ENCODE measurements around the gene SARM1.
A peak's percentile ranks its signal among the peaks of the same experiment; 100 is the strongest.

SARM1 gene

GRCh38 chr17:28326114-28326513 lies 45.4 kb upstream of the SARM1 start:
- no peak overlapping the region for H3K4me2 ChIP-seq (ENCODE audit: insufficient read depth, low read length, poor library complexity, severe bottlenecking)
- no peak overlapping the region for H2AFZ ChIP-seq (ENCODE audit: low read length)
- H2BK15ac ChIP-seq (ENCODE audit: low read length) = no peak overlapping the region
- WGBS, 2 donors (ENCODE audit: extremely low coverage in 2 of 2, insufficient read length in 2 of 2, insufficient replicate concordance in 1 of 2) = no CpG with 5 or more reads among the region's 7 CpGs
- no peak overlapping the region for H2AK5ac ChIP-seq (ENCODE audit: low read depth, low read length)
- H4K8ac ChIP-seq (ENCODE audit: low read depth, low read length) = no peak overlapping the region
- H2BK12ac ChIP-seq (ENCODE audit: low read length) = no peak overlapping the region
- no peak overlapping the region for H3K4me3 ChIP-seq (ENCODE audit: low read length in 2 of 2)
- no peaks in the 10 kb centered on the region for H3K27me3 ChIP-seq (ENCODE audit: control insufficient read depth in 3 of 3, insufficient read depth in 3 of 3, low read depth in 1 of 3, low read length in 3 of 3)
- H3K9ac ChIP-seq (ENCODE audit: low read depth, low read length, poor library complexity) = no peak overlapping the region
- no peak for DNase-seq (ENCODE audit: low spot score)
- peaks cover 0 to 1% of the 10 kb centered on the region in 2 donors for H3K9me3 ChIP-seq (replicated peaks in 1 of 2; ENCODE audit: control insufficient read depth in 2 of 2, insufficient read depth in 1 of 2, low read depth in 1 of 2, low read length in 2 of 2)
- peaks cover 24 to 90% of the 10 kb centered on the region in 2 donors for H3K36me3 ChIP-seq (replicated peaks in 1 of 2; ENCODE audit: control insufficient read depth in 2 of 2, insufficient read depth in 2 of 2, low read length in 2 of 2)
- H3K27ac ChIP-seq (replicated peaks; ENCODE audit: low read length) = no peak overlapping the region
- no peak overlapping the region for H3K4ac ChIP-seq (ENCODE audit: low read length)
- H3K23ac ChIP-seq (ENCODE audit: low read depth, low read length, poor library complexity) = no peak overlapping the region
- H2BK5ac ChIP-seq (ENCODE audit: low read length) = no peak overlapping the region
- H2BK120ac ChIP-seq (ENCODE audit: low read depth, low read length) = no peak overlapping the region
- H3K18ac ChIP-seq (ENCODE audit: low read length) = no peak overlapping the region
- H3K4me1 ChIP-seq (ENCODE audit: control insufficient read depth in 2 of 2, insufficient read depth in 1 of 2, low read depth in 1 of 2, low read length in 2 of 2) = peaks cover 13 to 19% of the 10 kb centered on the region in 2 donors
- peaks cover 2% of the 10 kb centered on the region for H3K79me1 ChIP-seq (ENCODE audit: low read depth, low read length)
- no peak overlapping the region for H3K14ac ChIP-seq (ENCODE audit: low read length)
- no peak overlapping the region for H4K91ac ChIP-seq (ENCODE audit: low read depth, low read length, poor library complexity)

DNA sequence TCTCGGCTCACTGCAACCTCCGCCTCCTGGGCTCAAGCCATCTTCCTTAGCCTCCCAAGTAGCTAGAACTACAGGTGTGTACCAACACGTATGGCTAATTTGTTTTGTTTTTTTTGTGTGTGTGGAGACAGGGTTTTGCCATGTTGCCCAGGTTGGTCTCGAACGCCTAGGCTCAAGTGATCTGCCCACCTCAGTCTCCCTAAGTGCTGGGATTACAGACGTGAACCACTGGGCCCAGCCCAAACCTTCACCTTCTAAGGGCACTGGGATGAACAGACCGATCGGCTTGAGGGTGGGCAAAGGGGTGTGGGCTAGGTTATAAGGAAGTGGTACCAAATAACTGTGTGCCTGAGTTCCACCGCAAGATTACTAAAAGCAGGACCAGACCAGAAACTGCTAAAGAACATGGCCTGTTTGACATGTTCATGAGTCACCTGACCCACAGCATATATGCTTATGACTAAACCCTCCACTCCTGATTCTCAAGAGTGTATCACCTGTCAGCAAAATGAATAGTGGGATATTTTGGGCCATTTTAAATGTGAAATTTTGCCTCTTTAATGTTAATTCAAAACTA lies 44.4 kb upstream of the SARM1 start:
- no peak overlapping the region for H3K27ac ChIP-seq (replicated peaks; ENCODE audit: low read length)
- peaks cover 28 to 87% of the 10 kb centered on the region in 2 donors for H3K36me3 ChIP-seq (replicated peaks in 1 of 2; ENCODE audit: control insufficient read depth in 2 of 2, insufficient read depth in 2 of 2, low read length in 2 of 2)

DNA sequence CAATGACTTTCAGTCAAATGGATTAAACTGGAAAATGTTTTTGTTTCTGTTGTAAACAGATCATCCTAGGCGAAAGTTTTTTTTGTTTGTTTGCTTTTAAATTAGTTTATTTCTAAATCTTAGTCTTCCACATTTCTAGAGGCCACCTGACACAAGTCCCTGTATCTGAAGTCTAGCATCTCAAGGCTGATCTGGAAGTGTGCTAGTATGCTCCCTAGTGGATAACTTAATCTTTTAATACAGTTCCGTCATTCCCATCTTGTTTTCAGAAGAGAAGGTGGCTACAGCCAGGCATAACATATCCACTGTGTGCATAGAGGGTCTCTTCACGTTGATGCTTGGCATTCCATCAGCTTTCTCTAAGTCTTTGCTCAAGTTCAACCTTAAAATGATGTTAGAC lies 43.8 kb upstream of the SARM1 start:
- no peak overlapping the region for H2BK12ac ChIP-seq (ENCODE audit: low read length)
- H3K79me1 ChIP-seq (ENCODE audit: low read depth, low read length) = no peaks in the 10 kb centered on the region
- H4K91ac ChIP-seq (ENCODE audit: low read depth, low read length, poor library complexity) = no peak overlapping the region
- H3K4me2 ChIP-seq (ENCODE audit: insufficient read depth, low read length, poor library complexity, severe bottlenecking) = no peak overlapping the region
- no peak overlapping the region for H3K9ac ChIP-seq (ENCODE audit: low read depth, low read length, poor library complexity)
- no CpG with 5 or more reads among the region's 3 CpGs for WGBS, 2 donors (ENCODE audit: extremely low coverage in 2 of 2, insufficient read length in 2 of 2, insufficient replicate concordance in 1 of 2)
- no peak overlapping the region for H2AK5ac ChIP-seq (ENCODE audit: low read depth, low read length)
- H3K9me3 ChIP-seq (replicated peaks in 1 of 2; ENCODE audit: control insufficient read depth in 2 of 2, insufficient read depth in 1 of 2, low read depth in 1 of 2, low read length in 2 of 2) = no peaks in the 10 kb centered on the region
- H2AFZ ChIP-seq (ENCODE audit: low read length) = no peak overlapping the region
- H2BK15ac ChIP-seq (ENCODE audit: low read length) = no peak overlapping the region
- no peak overlapping the region for H3K23ac ChIP-seq (ENCODE audit: low read depth, low read length, poor library complexity)
- peak overlapping the region; percentile 65 for H3K27ac ChIP-seq (replicated peaks; ENCODE audit: low read length)
- H3K14ac ChIP-seq (ENCODE audit: low read length) = no peak overlapping the region
- H3K27me3 ChIP-seq (ENCODE audit: control insufficient read depth in 3 of 3, insufficient read depth in 3 of 3, low read depth in 1 of 3, low read length in 3 of 3) = no peaks in the 10 kb centered on the region
- H2BK120ac ChIP-seq (ENCODE audit: low read depth, low read length) = no peak overlapping the region
- H3K18ac ChIP-seq (ENCODE audit: low read length) = no peak overlapping the region
- H3K36me3 ChIP-seq (replicated peaks in 1 of 2; ENCODE audit: control insufficient read depth in 2 of 2, insufficient read depth in 2 of 2, low read length in 2 of 2) = peaks cover 28 to 82% of the 10 kb centered on the region in 2 donors
- no peak overlapping the region for H3K4me3 ChIP-seq (ENCODE audit: low read length in 2 of 2)
- peaks cover 12 to 15% of the 10 kb centered on the region in 2 donors for H3K4me1 ChIP-seq (ENCODE audit: control insufficient read depth in 2 of 2, insufficient read depth in 1 of 2, low read depth in 1 of 2, low read length in 2 of 2)
- no peak overlapping the region for H2BK5ac ChIP-seq (ENCODE audit: low read length)
- no peak overlapping the region for H3K4ac ChIP-seq (ENCODE audit: low read length)
- no peak for DNase-seq (ENCODE audit: low spot score)
- H4K8ac ChIP-seq (ENCODE audit: low read depth, low read length) = no peak overlapping the region

More for the DNA sequence above, 44.4 kb upstream of the SARM1 start:
- H2BK12ac ChIP-seq (ENCODE audit: low read length) = no peak overlapping the region
- no peak overlapping the region for H3K14ac ChIP-seq (ENCODE audit: low read length)
- no peak overlapping the region for H2AK5ac ChIP-seq (ENCODE audit: low read depth, low read length)
- H4K8ac ChIP-seq (ENCODE audit: low read depth, low read length) = no peak overlapping the region
- H3K9ac ChIP-seq (ENCODE audit: low read depth, low read length, poor library complexity) = no peak overlapping the region
- H2BK15ac ChIP-seq (ENCODE audit: low read length) = no peak overlapping the region
- H3K79me1 ChIP-seq (ENCODE audit: low read depth, low read length) = no peaks in the 10 kb centered on the region
- no CpG with 5 or more reads among the region's 9 CpGs for WGBS, 2 donors (ENCODE audit: extremely low coverage in 2 of 2, insufficient read length in 2 of 2, insufficient replicate concordance in 1 of 2)
- no peaks in the 10 kb centered on the region for H3K27me3 ChIP-seq (ENCODE audit: control insufficient read depth in 3 of 3, insufficient read depth in 3 of 3, low read depth in 1 of 3, low read length in 3 of 3)
- no peak overlapping the region for H3K4me3 ChIP-seq (ENCODE audit: low read length in 2 of 2)
- no peak overlapping the region for H3K23ac ChIP-seq (ENCODE audit: low read depth, low read length, poor library complexity)
- H3K18ac ChIP-seq (ENCODE audit: low read length) = no peak overlapping the region
- no peak for DNase-seq (ENCODE audit: low spot score)
- H2AFZ ChIP-seq (ENCODE audit: low read length) = no peak overlapping the region
- H2BK120ac ChIP-seq (ENCODE audit: low read depth, low read length) = no peak overlapping the region
- H3K4ac ChIP-seq (ENCODE audit: low read length) = no peak overlapping the region
- no peak overlapping the region for H4K91ac ChIP-seq (ENCODE audit: low read depth, low read length, poor library complexity)
- no peak overlapping the region for H2BK5ac ChIP-seq (ENCODE audit: low read length)
- no peaks in the 10 kb centered on the region for H3K9me3 ChIP-seq (replicated peaks in 1 of 2; ENCODE audit: control insufficient read depth in 2 of 2, insufficient read depth in 1 of 2, low read depth in 1 of 2, low read length in 2 of 2)
- peaks cover 12 to 15% of the 10 kb centered on the region in 2 donors for H3K4me1 ChIP-seq (ENCODE audit: control insufficient read depth in 2 of 2, insufficient read depth in 1 of 2, low read depth in 1 of 2, low read length in 2 of 2)
- H3K4me2 ChIP-seq (ENCODE audit: insufficient read depth, low read length, poor library complexity, severe bottlenecking) = no peak overlapping the region

- H2BK120ac ChIP-seq (ENCODE audit: low read depth, low read length) = no peak overlapping the region
- peaks cover 10 to 13% of the 10 kb centered on the region in 2 donors for H3K4me1 ChIP-seq (ENCODE audit: control insufficient read depth in 2 of 2, insufficient read depth in 1 of 2, low read depth in 1 of 2, low read length in 2 of 2)
- no peaks in the 10 kb centered on the region for H3K27me3 ChIP-seq (ENCODE audit: control insufficient read depth in 3 of 3, insufficient read depth in 3 of 3, low read depth in 1 of 3, low read length in 3 of 3)
- H3K14ac ChIP-seq (ENCODE audit: low read length) = no peak overlapping the region
- H4K8ac ChIP-seq (ENCODE audit: low read depth, low read length) = no peak overlapping the region
- no peak overlapping the region for H3K23ac ChIP-seq (ENCODE audit: low read depth, low read length, poor library complexity)
- H3K9me3 ChIP-seq (replicated peaks in 1 of 2; ENCODE audit: control insufficient read depth in 2 of 2, insufficient read depth in 1 of 2, low read depth in 1 of 2, low read length in 2 of 2) = no peaks in the 10 kb centered on the region
- H3K4me2 ChIP-seq (ENCODE audit: insufficient read depth, low read length, poor library complexity, severe bottlenecking) = no peak overlapping the region
- no peak overlapping the region for H2BK12ac ChIP-seq (ENCODE audit: low read length)
- H3K4ac ChIP-seq (ENCODE audit: low read length) = no peak overlapping the region
- no peak overlapping the region for H2AFZ ChIP-seq (ENCODE audit: low read length)
- no peak for DNase-seq (ENCODE audit: low spot score)
- no CpG with 5 or more reads among the region's 4 CpGs for WGBS, 2 donors (ENCODE audit: extremely low coverage in 2 of 2, insufficient read length in 2 of 2, insufficient replicate concordance in 1 of 2)
- no peaks in the 10 kb centered on the region for H3K79me1 ChIP-seq (ENCODE audit: low read depth, low read length)
- no peak overlapping the region for H3K18ac ChIP-seq (ENCODE audit: low read length)
- no peak overlapping the region for H4K91ac ChIP-seq (ENCODE audit: low read depth, low read length, poor library complexity)
- no peak overlapping the region for H2AK5ac ChIP-seq (ENCODE audit: low read depth, low read length)
- H3K27ac ChIP-seq (replicated peaks; ENCODE audit: low read length) = peak overlapping the region; percentile 65
- H2BK15ac ChIP-seq (ENCODE audit: low read length) = no peak overlapping the region
- H3K36me3 ChIP-seq (replicated peaks in 1 of 2; ENCODE audit: control insufficient read depth in 2 of 2, insufficient read depth in 2 of 2, low read length in 2 of 2) = peaks cover 28 to 77% of the 10 kb centered on the region in 2 donors
- no peak overlapping the region for H3K9ac ChIP-seq (ENCODE audit: low read depth, low read length, poor library complexity)
- no peak overlapping the region for H2BK5ac ChIP-seq (ENCODE audit: low read length)
- H3K4me3 ChIP-seq (ENCODE audit: low read length in 2 of 2) = no peak overlapping the region
These were observed 43.2 kb upstream of the SARM1 start for GRCh38 chr17:28328325-28328724.

All from neuronal stem cell (in vitro differentiated cells).